HG03097 (cell line): ENCODE results near the gene EEPD1.

ENCODE experiments used
- ATAC-seq: cut with Tn5 transposase; IDR thresholded peaks from one replicate; pipeline ENCODE4 v1.9.1; 2021; ENCODE audit not compliant: unreplicated experiment, low FRiP score

Gene EEPD1

DNA sequence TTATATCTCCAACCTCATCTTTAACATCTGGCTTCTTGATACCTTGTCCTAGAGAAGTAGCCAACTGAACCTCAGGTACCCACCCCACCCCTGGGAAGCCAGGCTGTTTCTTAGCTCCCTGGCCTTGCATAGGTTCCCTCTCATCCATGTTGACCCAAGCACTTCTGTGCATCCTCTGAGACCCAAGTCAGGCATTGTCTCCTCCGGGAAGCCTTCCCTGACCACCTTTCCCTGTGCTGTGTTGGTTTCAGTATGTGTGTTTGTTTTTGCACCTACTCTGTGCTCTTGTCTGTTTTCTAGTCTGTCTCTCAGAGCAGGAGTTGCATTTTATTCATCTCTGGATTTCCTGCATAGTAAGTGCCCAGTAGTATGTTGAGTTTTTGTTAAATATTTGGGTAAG lies 143.2 kb downstream of the EEPD1 start:
- ATAC-seq: no peak

DNA sequence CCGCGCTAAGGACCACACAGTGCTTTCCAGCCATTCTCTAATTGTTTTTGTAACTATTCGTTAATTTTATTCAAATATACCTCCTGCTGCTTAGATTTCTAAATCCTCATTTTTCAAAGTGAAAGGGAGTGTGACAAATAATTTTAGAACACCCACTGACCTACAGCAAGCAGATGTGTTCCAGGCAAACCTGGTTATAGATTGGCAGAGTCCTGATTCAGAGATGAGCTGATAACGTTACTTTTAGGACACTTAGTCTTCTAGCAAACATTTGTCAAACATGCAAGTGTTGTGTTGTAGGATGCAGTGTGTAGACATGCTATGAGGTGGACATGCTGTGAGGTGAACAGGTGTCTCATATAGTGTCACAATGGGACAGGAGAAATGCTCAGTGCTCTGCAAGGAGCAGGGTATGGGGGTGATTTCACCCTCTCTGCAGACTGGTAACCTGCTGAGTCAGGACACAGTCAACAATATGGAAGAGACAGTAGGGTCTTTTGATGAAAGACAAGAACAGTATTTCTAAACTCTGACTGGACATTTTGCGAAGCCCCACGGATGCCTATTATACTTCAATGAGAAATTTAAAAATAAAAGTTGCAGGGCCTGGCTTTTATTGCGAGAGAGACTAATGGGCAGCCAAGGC lies 144.4 kb downstream of the EEPD1 start:
- ATAC-seq: no peak

DNA sequence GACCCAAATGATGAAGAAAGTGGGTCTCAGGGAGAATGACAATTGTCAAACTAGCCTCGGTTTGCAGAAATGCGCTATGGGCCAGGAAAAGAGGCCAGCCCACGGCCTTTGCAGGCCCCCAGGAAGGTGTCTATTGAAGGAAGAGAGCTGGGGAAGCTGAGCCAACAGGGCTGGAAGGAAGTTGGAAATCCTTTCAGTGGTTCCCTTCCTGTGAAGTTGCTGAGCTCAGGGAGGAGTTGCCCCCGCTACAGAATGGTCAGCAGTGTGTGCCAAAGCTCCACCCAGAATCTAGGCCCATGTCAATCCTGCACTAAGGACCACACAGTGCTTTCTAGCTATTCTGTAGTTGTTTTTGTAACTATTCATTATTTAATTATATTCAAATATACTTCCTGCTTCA lies 145.1 kb downstream of the EEPD1 start:
- ATAC-seq: no peak

DNA sequence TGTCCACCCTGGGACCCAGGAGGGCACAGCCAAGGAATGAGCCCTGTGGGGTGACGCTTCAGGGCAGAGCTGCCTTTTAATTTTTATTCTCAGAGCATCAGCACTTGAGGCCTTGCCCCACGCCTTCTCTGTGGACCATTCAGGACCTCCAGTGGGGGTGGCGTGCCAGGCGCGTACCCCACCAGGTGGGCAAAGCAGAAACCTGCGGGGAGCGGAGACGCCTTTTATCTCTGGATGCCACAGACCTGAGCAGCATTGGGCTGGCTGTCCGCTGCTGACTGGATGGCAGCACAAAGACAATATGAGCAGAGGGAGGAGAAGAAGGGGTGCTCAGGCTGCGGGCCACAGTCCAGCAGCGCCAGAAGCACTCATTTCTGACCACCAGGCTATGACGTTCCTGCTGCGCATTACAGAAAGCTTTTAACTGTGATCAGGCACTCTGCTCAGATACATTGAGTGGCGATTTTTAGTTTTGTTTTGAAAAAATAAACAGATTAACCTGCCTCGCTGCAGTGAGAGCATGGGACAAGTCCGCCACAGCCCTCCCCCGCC lies 146.2 kb downstream of the EEPD1 start:
- ATAC-seq: no peak

DNA sequence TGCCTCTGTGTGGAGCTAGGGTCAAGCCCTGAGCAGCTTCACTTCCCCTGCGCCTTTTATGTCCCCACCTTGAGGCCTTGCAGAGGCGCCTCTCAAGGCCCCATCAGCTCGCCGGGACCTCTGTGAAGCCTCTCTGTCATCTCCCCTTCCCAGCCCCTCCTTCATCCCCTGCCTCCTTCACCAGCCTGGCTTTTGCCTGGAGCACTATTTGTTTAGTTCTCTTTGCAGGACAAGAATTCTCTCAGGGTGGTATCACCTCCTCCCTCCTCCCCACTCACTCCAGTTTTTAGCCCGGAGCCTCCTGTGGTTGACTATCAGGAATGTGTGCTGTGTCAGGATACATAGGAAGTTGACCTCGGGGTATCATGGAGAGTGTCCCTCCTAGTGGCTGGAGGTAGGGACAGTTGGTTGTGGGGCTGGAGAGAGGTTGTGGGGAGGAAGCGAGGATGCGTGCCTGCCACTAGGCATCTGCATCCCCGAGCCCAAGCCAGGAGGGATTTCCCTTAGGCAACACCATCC lies 146.8 kb downstream of the EEPD1 start:
- ATAC-seq: no peak

DNA sequence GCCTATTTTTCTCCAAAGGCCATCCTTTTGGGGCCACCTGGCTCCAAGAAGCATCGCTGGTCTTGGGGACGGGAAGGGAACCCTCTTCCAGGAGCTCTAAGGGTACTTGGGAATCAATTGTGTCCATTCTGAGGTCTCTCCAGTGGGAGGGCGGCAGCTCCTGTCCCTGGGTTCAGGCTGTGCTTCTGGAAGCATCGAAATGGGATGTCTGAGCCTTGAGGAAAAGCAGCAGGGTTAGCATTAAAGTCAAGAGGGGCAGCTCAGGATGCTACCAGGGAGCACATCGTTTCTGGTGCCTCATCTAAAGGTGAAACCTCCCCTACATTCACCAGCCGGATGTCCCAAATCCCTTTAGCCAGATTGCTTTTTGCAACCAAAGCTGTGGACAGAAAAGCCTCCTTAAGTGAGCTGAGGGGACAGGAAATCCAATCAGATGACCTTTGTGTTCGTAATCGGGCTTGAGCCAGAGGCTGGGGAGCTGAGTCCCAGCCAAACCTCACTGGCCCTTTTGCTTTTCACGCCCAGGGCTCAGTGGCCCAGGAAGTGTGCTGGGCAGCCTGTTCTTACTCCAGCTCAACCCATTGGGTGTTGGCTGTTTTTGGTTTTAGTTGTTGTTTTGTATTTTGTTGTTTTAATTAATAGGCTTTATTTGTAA lies 147.8 kb downstream of the EEPD1 start:
- no peak for ATAC-seq

DNA sequence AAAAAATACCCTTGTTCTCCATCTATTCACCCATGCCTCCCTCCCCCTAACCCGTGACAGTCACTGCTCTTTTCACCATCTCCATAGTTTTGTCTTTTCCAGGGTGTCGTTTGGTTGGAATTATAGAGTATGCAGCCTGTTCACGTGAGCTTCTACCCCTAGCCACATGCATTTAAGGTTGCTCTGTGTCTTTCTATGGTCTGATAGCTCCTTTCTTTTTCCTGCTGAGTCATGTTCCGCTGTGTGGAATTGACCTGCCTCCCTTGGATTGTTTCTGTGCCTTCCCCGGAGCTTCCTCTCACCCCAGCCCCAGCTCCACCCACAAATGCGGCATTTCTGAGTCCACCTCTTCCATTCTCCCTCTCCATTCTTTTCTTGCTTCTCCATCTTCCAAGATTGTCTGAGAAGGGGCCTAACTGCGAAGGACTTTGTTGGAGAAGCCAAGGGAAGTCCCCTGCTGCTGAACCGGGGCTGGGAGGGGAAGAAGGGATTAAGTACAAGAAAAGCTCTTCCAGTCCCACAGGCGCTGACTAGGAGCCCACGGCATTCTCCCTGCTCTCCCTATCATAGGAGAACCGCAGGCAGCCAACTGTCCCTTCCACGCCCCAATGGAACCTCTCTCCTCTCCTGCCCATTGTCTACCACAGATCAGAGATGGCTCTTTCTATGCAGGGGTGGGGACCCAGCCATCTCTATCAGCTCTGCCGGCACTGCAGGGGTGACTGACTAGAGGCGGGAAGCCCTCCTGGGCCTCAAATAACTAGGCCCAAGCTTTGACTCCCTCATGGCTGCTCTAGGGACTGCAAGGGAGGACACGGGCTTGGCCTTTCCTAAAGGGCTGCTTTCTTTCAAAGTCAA lies 149.1 kb downstream of the EEPD1 start:
- no peak for ATAC-seq

DNA sequence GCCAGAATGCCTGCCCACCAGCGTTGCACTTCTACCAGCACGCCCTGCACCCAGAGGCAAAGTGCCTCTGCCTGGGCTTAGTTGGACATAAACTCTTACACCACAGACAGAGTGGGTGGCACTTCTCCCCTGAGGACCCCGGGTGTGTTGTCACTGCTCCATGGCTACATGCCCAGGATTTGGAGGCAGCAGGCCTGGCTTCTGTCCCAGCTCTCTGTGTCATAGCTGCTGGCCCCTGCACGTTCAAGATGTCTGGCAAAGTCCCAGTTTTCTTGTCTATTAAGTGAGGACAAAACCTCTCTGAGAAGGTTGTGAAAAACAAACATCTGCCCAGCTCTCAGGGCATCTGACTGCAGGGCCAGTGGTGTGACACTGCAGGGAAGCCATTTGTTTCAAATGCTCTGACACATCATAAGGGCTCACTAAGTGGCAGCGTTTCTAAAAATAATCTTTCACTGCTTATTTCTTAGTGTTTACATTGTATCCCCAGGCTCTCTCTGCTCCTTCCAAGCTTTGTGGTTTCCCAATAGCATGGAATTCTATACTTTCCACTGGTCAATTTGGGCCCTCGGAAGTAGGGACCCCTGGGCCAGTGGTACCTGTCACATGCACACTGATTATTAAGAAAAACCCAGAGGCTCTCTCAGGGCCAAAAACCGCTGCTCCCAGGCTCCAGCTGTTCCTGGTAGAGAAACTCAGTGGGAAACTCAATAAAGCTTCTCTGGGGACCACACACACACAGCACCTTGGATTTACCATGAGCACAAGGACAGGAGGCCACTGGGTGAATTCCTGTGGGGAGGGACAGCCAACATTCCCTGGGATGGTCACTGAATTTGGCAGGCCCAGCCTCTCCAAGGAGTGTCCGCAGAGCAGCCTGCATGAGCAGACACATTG lies 150.4 kb downstream of the EEPD1 start:
- ATAC-seq: no peak

DNA sequence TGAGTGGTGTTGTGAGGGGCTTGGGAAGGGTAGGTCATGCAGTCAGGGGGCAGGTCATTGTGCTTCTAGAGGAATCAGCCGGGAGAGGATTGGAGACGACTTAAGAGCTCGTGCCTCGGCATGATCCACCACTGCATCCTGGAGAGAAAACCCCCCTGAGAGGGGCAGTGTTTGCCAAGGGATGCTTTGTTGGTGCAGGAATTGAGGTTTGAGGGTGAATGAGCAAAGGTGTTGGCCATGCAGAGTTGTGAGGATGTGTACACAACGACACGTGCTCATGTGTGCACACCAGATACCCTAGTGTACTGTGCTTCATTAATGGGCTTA lies 151.0 kb downstream of the EEPD1 start:
- ATAC-seq: no peak

DNA sequence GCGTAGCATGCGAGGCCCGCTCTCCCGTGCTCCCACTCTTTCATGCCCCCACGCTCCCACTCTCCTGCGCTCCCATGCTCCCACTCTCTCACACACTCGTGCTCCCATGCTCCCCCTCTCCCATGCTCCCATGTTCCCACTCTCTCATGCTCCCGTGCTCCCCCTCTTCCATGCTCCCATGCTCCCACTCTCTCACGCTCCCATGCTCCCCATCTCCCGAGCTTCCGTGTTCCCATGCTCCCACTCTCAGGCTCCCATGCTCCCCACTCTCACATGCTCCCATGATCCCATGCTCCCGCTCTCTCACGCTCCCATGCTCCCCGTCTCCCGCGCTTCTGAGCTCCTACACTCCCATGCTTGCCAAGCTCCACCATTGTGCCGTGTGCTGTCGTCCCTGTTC lies 152.2 kb downstream of the EEPD1 start:
- no peak for ATAC-seq

DNA sequence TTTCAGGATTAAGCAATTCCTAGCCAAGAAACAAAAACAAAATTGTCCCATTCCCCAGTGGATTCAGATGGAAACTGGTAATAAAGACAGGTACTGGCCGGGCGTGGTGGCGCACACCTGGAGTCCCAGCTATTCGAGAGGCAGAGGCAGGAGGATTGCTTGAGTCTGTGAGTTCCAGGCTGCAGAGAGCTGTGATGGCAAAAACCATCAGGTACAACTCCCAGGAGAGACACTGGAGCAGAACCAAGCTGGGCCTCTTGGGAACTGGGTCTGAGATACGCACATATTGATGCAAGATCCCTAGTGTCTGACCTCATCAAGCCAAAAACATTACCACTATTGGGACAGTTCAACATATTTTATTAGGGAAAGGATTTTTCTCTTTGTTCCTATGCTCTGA lies 152.6 kb downstream of the EEPD1 start:
- ATAC-seq: no peak

DNA sequence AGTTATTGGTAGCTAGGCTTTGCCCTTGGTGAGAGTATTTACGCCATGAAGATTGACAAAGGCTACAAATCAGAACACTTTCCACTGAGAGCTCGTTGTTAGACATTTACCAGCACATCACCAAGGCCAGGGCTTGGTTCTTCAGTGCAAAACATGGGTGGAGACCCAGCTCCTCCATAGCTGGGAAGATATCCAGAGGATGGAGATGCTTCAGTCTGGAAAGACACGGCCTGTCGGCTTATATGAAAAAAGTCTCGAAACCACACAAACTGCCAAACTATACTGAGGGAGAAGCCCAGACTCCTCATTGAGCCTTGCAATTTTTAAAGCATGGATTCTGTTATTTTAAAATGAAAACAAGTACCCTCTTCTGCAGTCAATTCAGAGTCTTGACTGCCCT lies 153.2 kb downstream of the EEPD1 start:
- no peak for ATAC-seq

DNA sequence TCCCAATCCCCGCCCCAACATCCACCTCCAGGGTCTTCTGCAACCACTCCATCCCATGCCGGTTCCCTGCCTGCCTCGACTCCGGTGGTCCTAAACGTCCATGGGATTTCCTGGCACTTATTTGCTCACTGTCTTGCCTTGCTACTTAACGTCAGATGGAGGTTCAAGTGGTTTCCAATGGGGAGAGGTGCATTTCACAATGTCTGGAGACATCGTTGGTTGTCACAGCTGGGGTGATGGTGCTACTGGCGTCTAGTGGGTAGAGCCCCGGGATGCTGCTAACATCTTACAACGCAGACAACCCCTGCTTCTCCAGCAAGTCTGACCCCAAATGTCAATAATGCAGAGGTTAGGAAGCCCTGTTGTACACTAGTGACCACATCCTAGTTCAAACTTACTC lies 153.7 kb downstream of the EEPD1 start:
- ATAC-seq: no peak

DNA sequence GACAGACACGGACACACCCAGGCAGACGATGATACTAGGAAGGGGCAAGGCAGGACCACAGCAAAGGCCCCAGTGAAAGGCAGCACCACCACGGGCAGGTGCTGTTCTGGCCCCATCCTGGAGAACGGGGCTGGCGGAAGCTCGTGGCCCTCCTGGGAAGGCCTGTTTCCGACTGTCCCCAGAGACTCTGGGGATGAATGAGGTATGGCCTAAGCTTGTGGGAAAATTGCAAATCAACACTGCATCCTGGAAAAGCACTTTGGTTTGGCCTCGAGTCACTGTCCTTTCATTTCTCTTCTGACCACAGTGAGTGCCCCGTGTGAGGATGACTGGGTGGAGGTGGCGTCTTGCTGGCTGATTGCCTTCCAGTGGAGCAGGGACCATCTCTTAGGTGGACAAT lies 155.0 kb downstream of the EEPD1 start:
- ATAC-seq: no peak

DNA sequence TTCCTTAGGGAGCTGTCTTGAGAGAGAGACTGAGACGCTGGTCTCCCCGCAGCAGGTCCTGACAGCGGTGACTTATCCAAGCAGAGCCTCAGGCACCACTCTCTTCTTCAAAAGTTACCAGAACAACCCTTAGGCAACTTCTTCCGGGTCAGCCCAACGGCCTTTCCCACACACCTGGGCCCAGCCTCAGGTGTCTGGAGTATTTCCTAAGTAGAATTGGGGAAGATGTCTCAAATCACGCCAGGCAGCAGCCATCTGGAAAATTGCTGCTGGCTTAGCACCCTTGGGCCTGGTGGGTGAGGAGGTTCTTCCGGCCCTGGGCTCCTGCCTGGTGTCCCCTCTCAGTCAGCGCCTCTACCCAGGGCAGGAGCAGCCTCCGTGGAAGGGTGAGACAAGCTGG lies 156.2 kb downstream of the EEPD1 start:
- no peak for ATAC-seq

DNA sequence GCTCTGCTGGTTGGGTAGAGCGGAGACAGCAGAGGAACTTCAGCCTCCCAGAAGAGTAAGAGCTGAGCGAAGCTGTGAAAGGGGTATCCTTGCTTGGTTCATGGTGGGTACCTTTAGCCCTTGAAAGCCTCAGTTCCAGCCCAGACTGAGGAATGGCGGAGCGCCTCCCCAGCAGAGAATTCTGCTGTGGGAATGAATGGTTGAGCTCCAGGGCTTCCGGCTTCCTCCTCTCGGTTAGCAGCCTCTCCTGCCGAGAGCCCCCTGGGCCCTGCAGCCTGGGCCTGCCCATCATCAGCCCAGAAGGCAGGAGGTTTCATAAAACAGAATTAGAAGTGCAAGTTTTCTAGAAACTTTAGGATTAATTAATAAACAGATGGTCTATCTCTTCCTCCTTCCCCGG lies 156.7 kb downstream of the EEPD1 start:
- no peak for ATAC-seq

DNA sequence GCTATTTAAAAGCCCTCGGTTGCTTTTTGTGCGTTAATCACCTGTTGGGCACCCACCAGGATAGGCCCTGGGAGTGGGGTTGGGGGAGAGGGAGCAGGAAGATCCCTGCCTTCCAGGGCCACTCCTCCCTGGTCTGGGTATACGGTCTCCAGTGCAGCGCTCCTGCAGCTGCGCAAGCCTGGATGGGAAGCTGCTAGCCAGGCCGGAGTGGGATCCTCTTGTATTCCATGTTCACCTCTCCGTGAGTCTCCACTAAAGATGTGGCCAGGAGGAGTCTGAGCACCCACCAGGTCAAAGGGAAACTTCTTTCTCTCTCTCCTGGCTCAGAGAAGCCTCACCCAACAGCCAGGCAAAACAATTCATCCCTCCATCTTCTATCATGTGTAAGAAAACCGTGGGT lies 157.8 kb downstream of the EEPD1 start:
- ATAC-seq: no peak

DNA sequence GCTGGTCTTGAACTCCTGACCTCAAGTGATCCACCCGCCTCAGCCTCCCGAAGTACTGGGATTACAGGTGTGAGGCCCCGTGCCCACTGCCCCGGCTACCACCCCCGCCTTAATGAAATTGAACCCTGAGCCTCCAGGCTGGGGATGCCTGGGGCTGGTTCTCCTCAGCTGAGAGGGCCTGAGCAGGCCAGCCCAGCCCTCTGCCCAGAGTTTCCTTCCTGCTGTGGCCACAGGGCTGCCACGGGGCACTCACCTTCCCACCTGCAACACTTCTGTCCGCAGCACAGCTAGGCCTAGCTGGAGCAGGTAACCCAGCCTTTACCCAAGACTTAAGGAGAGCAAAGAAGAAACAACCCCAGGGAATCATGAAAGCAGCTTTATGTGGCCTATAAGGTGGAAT lies 158.5 kb downstream of the EEPD1 start:
- ATAC-seq: no peak

DNA sequence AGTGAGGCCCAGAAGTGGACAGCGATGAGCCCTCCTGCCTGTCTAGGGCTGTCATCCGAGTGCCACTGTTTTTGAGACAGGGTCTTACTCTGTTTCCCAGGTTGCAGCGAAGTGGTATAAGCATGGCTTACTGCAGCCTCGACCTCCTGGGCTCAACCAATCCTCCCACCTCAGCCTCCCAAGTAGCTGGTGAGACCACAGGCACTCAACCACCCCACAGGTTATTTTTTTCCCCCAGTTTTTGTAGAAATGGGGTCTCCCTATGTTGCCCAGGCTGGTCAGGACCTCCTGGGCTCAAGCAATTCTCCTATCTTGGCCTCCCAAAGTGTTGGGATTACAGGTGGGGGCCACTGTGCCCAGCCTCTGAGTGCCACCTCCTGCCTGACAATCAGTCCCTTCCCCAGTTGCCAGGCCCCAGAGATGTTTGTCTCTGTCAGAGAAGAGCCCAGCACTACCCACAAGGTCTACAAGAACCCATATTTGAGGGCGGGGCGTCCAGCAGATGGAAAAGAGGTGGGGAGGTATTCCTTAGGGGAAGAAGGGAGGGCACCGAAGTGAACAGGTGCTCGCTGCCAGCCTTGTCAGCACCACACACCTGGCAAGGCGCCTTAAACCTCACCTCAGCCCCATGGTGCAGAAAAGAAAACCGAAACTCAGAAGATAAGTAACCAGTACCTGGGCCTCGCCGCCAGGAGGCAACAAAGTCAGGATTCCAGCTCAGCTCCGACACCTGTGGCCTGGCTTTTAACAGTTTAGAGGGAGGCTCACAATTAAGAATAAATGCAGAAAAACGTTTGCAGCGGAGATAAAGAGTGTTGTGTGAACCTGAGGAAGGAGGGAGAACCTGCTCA lies 159.2 kb downstream of the EEPD1 start:
- ATAC-seq: no peak

DNA sequence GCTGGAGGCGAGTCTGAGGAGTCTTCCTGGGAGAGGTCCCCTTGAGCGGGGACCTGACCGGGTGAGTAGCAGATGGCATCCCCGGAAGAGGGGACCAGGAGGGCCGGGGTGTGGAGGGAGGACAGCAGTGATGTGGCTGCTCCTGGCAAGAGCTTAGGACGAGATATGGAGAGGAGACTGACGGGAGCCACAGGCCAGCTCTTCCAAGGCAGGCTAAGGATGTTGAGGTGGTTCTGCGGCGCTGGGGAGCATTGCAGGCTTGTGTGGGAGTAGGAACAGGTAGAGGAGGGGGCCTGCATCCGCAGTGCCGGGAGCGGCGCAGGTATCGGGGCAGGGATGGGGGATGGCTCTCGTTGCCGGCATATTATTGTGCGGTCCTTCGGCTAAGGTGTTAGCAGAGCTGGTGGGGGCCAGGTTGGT lies 159.9 kb downstream of the EEPD1 start:
- ATAC-seq: no peak
